ENCODE measurements around the gene TSPYL4.

- no peak for TF ChIP-seq CTCF (IDR thresholded peaks at IDR 0.05)
- TF ChIP-seq ZFX (IDR thresholded peaks at IDR 0.05; ENCODE audit: borderline replicate concordance) = no peak
These were observed 25.0 kb upstream of the TSPYL4 start for GRCh38 chr6:116278854-116279231.

Measured in 22Rv1 (cell line).